GM21423 (cell line): ENCODE results near the gene NOL8.

Experiments
- ATAC-seq: cut with Tn5 transposase; IDR thresholded peaks from one replicate; pipeline ENCODE4 v1.9.1; 2021; ENCODE audit warnings: mild to moderate bottlenecking, moderate library complexity; ENCODE audit not compliant: unreplicated experiment

NOL8 gene

DNA sequence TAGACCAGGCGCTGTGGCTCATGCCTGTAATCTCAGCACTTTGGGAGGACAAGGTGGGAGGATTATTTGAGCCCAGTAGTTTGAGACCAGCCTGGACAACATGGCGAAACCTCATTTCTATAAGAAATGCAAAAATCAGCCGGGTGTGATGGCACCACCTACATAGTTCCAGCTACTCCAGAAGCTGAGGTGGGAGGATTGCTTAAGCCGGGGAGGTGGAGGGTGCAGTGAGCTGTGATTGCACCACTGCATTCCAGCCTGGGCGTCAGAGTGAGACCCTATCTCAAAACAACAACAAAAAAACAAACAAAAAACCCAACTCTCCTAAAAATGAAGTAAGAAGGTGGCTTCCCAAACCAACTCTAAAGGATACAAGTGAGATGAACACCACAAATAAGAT, 54.6 kb downstream of the NOL8 start:
- ATAC-seq = no peak

- no peak for ATAC-seq
Measured at GRCh38 chr9:92266486-92266885, 58.7 kb downstream of the NOL8 start.

GRCh38 chr9:92265154-92265553, 60.0 kb downstream of the NOL8 start:
- ATAC-seq = no peak

GRCh38 chr9:92263131-92263530, 62.0 kb downstream of the NOL8 start:
- ATAC-seq = no peak

DNA sequence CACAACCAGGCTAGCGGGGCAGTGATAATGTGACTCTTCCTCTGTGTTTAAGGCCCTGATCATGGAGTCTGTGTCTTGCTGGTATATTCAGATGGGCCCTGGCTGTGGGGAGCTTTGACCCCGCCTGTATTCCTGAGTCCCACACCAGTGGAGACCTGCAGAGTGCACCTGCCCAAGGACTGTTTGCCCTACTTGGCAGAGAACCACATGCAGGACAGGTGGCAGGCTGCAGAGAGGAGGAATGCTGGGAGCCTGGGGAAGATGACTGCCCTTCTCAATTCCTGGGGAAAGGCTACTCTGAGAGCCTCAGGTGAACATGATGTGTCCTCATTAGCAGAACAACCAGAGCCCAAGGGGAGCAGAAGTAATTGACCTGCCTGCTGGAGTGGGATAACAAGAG, 67.8 kb downstream of the NOL8 start:
- ATAC-seq = no peak

DNA sequence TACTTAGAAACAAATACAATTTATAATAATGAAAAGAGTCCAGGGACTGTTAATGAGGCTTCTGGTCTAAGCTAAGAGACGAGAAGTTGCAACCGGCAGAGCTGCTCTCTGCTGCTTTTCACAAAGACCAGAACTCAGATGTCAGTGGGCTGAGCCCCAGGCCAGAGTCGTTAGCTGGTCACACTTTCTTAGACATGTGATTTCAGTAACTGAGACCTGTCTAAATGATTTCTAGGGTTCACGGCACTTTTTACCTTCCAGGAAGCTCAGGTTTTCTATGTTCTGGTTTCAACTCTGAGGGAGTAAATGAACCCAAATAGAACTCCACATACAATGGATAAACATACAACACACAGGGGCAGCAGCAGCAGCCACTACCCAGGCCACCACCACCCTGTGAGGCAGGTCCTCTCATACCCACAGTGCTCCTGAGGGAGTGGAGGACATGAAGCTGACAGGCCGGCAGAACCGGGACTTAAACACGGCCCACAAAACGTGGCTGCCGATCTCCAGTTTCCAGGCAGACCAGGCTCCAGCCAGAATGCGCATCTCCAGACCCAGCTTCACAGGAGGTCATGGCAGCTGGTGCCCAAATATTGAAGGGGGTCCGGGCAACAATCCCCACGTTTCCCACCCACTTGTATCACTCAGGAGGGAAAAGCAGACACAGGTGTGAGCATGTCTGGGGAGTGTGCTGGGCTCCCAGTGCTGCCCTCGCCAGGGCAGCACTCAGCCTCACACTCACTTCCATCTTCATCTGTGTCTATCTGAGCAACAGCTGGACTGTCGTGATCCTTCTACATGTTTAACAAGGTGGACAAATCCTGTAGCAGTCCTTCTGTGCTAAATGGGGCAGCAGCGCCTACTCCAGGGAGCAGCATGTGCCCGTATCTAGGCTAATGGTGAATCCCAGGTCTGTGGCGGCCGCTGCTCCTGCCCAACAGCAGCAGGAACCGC, 70.5 kb downstream of the NOL8 start:
- ATAC-seq = no peak

DNA sequence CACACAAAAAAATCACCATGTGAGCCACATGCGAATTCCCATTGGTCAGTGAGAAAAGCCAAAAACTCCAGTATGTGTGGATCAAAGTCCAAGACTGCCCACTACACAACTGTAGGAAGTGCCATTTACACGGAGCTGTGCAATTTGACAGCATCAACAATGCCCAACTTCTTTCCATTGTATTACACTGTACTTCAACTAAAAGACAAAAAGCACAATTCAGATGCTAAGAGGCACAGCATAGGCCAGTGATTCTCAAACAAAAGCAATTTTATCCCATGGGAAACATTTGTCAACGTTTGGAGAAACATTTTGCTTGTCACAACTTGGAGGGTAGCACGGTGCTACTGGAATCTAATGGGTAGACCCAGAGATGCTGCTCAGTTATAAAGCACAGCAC, 71.5 kb downstream of the NOL8 start:
- no peak for ATAC-seq

GRCh38 chr9:92247981-92248380, 77.2 kb downstream of the NOL8 start:
- ATAC-seq = no peak
